ENCODE results near the gene NBPF1. TPM values are rescaled to one million over a fixed set of nuclear protein-coding genes. Genes with fewer than 3 reads are reported as not detected.
A peak's percentile ranks its signal among the peaks of the same experiment; 100 is the strongest.
"Not testable (repeated sequence)": the region's sequence is repeated elsewhere in the genome, so short reads cannot be mapped to it uniquely, and the experiment has no call there.

Gene NBPF1
- total RNA-seq, 1 donor from 2014 or later, result 23.0 TPM

DNA sequence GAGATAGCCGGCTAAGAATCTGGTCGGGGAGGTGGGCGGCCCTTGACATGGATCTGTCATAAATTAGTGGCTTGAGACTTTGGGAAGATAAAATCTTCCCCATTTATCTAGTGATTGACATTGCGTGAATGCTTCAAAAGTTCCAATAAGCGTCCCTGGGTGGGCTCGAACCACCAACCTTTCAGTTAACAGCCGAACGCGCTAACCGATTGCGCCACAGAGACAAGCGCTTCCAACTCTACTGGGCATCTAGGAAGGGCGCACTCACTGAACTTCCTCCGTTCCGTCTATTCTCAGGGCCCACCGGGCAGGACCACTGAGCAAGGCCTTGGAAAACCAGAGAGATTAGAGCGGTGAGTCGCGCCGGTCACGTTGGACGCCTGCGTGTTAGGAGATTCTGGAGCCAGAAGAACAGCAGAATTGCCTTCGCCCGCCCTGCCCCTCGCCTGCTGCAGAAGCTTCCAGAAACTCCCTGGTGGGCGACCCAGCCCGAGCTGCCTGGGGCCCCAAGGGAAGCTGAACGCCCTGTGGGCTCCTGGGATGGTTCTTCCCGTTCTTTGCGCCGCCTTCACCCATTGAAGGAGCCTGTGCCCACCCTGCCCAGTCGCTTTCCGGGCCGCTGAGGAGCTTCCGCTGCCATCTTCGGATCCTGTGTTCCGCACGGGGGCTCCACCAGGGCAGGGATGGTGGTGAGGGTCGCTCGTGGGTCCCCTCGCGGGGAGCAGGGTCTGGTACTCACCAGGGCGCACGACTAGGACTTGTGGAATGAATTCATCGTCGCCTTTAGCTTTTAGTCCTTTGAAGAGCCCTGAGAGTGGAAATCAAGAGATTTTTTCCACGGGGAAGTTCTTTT is 92.7 kb downstream of the NBPF1 start:
- ATAC-seq; DNase-seq (ENCODE audit: low spot score): not testable (repeated sequence)

DNA sequence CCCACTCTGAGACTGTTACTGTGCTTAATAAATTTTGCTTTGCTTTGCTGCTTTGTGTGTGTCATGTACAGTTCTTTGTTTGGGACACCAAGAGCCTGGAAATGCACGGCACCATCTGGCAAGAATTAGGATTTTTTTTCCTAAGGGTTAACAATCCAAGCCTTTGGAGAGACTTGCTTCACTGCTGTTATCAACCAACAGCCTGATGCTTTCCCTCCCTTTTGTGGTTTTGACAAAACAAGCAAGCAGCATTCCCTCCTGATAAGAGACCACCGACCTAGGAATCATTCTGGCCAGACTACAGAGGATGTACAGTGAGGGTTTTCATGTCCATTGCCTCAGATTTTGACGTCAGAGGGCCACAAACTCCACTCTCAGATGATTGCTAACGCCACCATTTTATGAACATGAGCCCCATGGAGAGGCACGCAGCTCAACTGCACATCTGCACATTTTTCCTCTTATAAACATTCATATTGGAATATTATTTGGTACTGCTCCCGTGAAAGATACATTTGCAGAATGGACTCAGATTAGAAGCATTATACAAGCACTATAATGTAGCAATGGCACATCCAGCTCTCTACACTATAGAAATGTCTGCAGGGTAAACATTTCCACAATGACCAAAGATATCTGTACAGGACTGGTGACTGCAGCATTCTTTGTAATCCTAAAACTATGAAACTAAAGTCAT is 94.0 kb downstream of the NBPF1 start:
- DNase-seq (ENCODE audit: low spot score); ATAC-seq: not testable (repeated sequence)

DNA sequence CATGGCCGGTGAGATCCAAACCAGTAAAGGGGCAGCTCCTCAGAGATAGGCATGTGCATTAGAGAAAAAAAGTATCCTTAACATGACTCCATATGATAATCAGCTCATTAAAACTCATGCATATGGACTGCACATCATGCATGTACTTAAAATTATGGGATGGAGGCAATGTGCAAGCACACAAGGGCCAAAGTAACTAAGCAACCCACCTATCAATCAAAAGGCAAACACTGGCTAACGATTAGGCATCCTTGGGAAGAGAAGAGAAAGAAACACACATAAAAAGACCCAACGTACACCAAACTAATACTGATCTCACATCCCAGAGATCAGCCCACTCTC is 94.5 kb downstream of the NBPF1 start:
- not testable (repeated sequence) for DNase-seq (ENCODE audit: low spot score); ATAC-seq

DNA sequence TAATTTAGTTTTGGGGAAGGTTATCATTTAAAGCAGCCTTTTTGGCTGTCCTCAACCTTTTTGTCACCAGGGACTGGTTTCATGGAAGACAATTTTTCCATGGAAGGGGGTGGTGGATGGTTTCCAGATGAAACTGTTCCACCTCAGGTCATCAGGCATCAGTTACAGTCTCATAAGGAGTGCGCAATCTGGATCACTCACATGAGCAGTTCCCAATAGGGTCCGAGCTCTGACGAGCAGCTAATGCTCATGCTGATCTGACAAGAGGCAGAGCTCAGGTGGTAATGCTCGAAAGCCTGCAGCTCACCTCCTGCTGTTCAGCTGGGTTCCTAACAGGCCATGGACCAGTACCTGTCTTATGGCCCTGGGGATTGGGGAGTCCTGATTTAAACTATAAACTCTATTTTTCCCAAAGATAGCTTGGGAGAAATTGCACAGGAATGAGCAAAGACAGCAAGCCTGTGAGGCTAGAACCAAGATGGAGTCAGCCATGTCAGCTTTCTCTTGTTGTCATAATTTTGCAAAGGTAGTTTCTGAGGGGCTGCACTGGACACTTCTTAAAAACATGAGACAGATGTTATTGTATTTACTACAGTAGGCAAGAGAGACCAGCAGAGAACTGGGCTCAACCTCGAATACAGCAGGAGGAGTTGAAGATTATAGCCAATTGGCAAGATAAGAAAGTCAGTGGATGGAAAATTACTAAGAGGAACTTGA is 96.5 kb downstream of the NBPF1 start:
- DNase-seq (ENCODE audit: low spot score); ATAC-seq: not testable (repeated sequence)

DNA sequence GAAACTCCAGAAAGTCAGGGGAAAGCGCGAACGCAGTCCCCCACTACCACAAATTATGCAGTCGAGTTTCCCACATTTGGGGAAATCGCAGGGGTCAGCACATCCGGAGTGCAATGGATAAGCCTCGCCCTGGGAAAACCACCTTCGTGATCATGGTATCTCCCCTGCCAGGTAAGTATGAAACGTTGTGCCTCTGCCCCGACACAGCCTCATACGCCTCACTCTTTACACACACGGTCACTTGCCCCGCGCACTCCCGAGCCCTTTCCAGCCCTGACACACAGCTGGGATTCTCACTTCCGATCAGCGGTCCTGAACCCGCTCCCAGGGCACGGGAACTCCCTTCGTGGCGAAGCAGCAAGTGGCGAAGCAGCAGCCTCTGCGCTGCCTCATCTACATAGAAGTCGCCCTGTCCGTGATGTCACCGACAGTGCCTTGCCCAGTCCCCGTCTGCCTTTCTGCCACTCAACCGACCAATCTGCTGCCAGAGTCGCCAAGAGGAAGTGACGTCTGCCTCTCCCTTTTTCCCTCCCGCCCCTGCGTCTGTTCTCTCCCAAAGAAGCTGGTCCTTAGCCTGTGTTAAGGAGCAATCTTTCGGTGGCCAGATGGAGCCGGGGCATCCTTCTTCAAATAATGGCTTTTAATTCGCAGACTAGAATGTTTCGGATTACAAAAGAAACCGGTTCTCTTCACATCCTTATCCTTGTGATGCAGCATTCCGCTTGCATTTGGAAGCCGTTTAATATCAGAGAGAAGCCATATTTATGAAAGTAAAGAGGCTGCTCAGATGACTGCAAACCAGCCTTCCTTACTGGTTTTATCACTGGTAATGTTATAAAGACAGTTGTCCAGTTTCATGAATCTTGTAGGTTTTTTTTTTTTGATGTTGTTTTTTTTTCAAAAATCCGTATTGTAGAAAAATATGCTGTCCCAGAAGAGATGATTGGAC is 99.0 kb downstream of the NBPF1 start, which contains the start of gene RNU1-1:
Gene RNU1-1, minus strand, starts transcription at position 179 of the 949 bp plus-strand sequence.
- DNase-seq (ENCODE audit: low spot score) (peak; percentile 84), ATAC-seq (peak; percentile 64)

DNA sequence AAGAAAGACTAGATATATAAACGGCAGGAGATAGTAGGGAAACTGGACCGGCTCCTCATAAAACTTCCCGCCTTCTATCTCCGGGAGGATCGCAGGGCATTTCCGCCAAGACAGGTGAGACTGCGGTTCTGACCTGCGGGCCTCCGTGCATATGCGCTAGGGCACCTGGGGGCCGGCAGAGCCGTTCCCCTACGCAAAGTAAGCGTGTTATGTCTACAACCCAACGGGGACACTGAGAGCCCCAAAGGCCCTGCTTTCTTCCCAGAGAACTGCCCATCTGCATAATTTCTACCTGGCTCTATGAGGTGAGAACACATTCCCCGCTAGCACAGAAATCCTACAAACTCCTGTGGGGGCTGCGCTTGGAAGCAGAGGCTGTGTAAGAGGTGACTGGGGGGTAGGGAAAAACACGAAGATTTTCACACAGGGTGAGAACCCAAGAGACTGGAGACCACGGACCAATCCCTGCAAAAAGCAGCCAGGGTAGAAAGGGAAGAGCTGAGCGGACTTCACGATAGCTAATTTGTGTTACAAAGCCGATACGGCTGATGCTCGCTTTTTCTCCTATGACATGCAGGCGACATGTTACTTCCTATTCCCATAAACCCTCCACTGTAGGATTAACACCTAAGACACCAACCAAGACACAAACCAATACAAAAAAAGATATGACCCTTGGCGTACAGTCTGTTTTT is 99.8 kb downstream of the NBPF1 start:
- DNase-seq (ENCODE audit: low spot score) (peak; percentile 59), ATAC-seq (peak; percentile 99)

DNA sequence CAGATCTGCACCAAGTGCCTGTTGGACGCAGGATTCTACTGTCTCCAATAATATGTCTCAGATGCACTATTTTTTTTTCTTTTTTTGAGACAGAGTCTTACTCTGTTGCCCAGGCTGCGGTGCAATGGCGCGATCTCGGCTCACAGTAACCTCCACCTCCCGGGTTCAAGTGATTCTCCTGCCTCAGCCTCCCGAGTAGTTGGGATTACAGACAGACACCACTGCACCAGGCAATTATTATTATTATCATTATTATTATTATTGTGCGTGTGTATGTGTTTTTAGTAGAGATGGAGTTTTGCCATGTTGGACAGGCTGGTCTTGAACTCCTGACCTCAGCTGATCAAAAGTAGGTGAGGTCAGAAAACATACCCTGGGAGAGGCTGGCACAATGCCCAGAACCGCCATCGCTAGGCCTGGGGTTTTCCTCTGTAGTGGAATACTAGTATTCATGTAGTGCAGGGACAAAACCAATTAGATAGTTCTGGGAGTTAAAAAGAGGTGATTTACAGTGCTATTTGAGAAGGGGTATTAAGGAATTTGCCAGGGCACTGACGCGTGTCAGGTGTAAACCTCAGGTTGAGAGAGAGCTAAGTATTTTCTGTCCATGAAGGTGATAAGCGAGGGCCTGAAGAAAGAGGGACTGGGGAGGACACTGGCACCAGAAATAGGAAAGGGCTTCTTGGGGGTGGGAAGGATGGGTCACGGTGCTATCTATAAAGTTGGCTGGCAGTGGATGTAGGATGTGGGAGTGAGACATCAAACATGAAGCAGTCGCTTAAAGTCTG is 100.5 kb downstream of the NBPF1 start:
- not testable (repeated sequence) for ATAC-seq
- DNase-seq (ENCODE audit: low spot score), result peak; percentile 69

Other genes starting within 250 kb of the NBPF1 start
- gene SZRD1, start 246.3 kb downstream of the NBPF1 start, total RNA-seq, result 42.1 TPM
- gene SPATA21, start 176.1 kb downstream of the NBPF1 start, total RNA-seq, result not detected
- gene NECAP2, start 172.8 kb downstream of the NBPF1 start, total RNA-seq, result 17.8 TPM
- 1,159 TPM for gene RNU1-1, start 99.3 kb downstream of the NBPF1 start, total RNA-seq
- 1,159 TPM for gene RNU1-3, start 53.4 kb upstream of the NBPF1 start, total RNA-seq
- 1,159 TPM for gene RNU1-4, start 127.0 kb upstream of the NBPF1 start, total RNA-seq